Smooth muscle cell (in vitro differentiated cells): ENCODE data around the gene LSM11. TPM values are rescaled to one million over a fixed set of nuclear protein-coding genes. Genes with fewer than 3 reads are reported as not detected.

Experiments
- DNase-seq: peaks from one replicate; lab custom pipeline; 2025; ENCODE audit not compliant: unreplicated experiment; lab: John Stamatoyannopoulos, UW
- H2AFZ ChIP-seq: fragments of 200-600 bp; sonication (generic); 2 replicates; pipeline ENCODE4 v1.6.0; 2016; ENCODE audit warnings: antibody characterized with exemption, low read depth, mild to moderate bottlenecking
- H3F3A ChIP-seq: fragments of 200-600 bp; sonication (generic); 2 replicates; pipeline ENCODE4 v1.6.0; 2017; ENCODE audit warnings: antibody characterized with exemption, low read depth
- H3K27ac ChIP-seq: fragments of 200-600 bp; sonication (generic); 2 replicates; pipeline ENCODE4 v1.5.1; 2016; ENCODE audit warnings: low read depth, mild to moderate bottlenecking
- H3K27me3 ChIP-seq: fragments of 200-600 bp; sonication (generic); 2 replicates; pipeline ENCODE4 v1.6.1; 2016; ENCODE audit warnings: low read depth, mild to moderate bottlenecking
- H3K36me3 ChIP-seq: fragments of 200-600 bp; sonication (generic); 2 replicates; pipeline ENCODE4 v1.5.1; 2016; ENCODE audit warnings: low read depth
- H3K4me1 ChIP-seq: fragments of 200-600 bp; sonication (generic); 2 replicates; pipeline ENCODE4 v1.5.1; 2016; ENCODE audit warnings: low read depth
- H3K4me2 ChIP-seq: fragments of 200-600 bp; sonication (generic); 2 replicates; pipeline ENCODE4 v1.6.0; 2016; ENCODE audit warnings: mild to moderate bottlenecking
- H3K4me3 ChIP-seq: fragments of 200-600 bp; sonication (generic); 2 replicates; pipeline ENCODE4 v1.5.1; 2016; ENCODE audit warnings: mild to moderate bottlenecking
- H3K79me2 ChIP-seq: fragments of 200-600 bp; sonication (generic); 2 replicates; pipeline ENCODE4 v1.6.0; 2016; ENCODE audit warnings: low read depth, mild to moderate bottlenecking
- H3K9ac ChIP-seq: fragments of 200-600 bp; sonication (generic); 2 replicates; pipeline ENCODE4 v1.6.0; 2016; ENCODE audit warnings: low read depth
- H3K9me3 ChIP-seq: fragments of 200-600 bp; sonication (generic); replicated peaks from 2 replicates; pipeline ENCODE4 v1.5.1; 2016; ENCODE audit warnings: low read depth
- H4K20me1 ChIP-seq: fragments of 200-600 bp; sonication (generic); 2 replicates; pipeline ENCODE4 v1.6.0; 2016; ENCODE audit warnings: low read depth
- WGBS: methylation state at CpG from one replicate; pipeline ENCODE4 v1.1.7; 2016; ENCODE audit warnings: low lambda C conversion rate; 5-methylcytosine and 5-hydroxymethylcytosine counted together
- polyA plus RNA-seq: library from polyadenylated mRNA; unstranded; fragments of >200 nt; fragmentation: Nextera tagmentation; extraction: Ambion mirVana; gene quantifications from 2 replicates; pipeline ENCODE4 v1.2.1, GENCODE V29; 2016
- total RNA-seq: library from RNA; depleted of rRNA; stranded (reverse); fragments of >200 nt; gene quantifications from 2 replicates; pipeline ENCODE4 v1.2.3, GENCODE V29; 2014
- TF ChIP-seq, protein P1 (sequence below): fragments of 200-600 bp; sonication (generic); IDR thresholded peaks from 2 replicates; pipeline ENCODE4 v1.5.1; 2017; ENCODE audit warnings: borderline replicate concordance, mild to moderate bottlenecking, antibody characterized with exemption; ENCODE audit not compliant: insufficient read depth, poor library complexity, severe bottlenecking

The LSM11 gene
- total and polyA plus RNA-seq, 2 experiments from 2014 or later = 2.2 to 7.5 TPM

DNA sequence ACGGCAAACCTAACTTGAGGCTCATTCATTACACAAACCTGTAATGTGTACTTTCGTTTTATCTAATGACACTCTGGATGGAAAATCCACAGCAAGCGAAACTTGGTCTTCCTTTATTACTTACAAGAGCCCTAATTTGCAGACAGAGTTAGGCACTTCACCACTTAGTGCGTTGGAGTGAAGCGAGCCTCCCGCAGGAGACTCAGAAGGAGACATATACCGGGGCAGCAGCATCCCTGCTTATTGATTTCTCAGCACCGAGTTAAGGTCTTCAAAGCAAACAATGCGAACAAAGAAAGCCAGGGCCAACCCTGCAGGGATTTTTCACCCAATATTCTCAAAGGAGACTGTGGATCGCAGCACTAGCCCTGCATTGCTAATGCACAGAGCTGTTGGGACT is 28.6 kb downstream of the LSM11 start:
- H3K79me2 ChIP-seq = no peaks in the 10 kb centered on the region
- no peak overlapping the region for H2AFZ ChIP-seq
- no peaks in the 10 kb centered on the region for H3K4me1 ChIP-seq
- H4K20me1 ChIP-seq = no peaks in the 10 kb centered on the region
- H3K4me3 ChIP-seq = no peak overlapping the region
- H3K27me3 ChIP-seq = no peaks in the 10 kb centered on the region
- H3K4me2 ChIP-seq = no peak overlapping the region
- no peak for DNase-seq
- no peaks in the 10 kb centered on the region for H3K36me3 ChIP-seq
- H3K9me3 ChIP-seq = no peaks in the 10 kb centered on the region
- TF ChIP-seq, protein P1, sequence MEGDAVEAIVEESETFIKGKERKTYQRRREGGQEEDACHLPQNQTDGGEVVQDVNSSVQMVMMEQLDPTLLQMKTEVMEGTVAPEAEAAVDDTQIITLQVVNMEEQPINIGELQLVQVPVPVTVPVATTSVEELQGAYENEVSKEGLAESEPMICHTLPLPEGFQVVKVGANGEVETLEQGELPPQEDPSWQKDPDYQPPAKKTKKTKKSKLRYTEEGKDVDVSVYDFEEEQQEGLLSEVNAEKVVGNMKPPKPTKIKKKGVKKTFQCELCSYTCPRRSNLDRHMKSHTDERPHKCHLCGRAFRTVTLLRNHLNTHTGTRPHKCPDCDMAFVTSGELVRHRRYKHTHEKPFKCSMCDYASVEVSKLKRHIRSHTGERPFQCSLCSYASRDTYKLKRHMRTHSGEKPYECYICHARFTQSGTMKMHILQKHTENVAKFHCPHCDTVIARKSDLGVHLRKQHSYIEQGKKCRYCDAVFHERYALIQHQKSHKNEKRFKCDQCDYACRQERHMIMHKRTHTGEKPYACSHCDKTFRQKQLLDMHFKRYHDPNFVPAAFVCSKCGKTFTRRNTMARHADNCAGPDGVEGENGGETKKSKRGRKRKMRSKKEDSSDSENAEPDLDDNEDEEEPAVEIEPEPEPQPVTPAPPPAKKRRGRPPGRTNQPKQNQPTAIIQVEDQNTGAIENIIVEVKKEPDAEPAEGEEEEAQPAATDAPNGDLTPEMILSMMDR = no peak
- H3F3A ChIP-seq = no peaks in the 10 kb centered on the region
- no peak overlapping the region for H3K9ac ChIP-seq
- WGBS = 87% methylated on average over 10 of the region's 10 CpGs
- H3K27ac ChIP-seq = no peak overlapping the region

DNA sequence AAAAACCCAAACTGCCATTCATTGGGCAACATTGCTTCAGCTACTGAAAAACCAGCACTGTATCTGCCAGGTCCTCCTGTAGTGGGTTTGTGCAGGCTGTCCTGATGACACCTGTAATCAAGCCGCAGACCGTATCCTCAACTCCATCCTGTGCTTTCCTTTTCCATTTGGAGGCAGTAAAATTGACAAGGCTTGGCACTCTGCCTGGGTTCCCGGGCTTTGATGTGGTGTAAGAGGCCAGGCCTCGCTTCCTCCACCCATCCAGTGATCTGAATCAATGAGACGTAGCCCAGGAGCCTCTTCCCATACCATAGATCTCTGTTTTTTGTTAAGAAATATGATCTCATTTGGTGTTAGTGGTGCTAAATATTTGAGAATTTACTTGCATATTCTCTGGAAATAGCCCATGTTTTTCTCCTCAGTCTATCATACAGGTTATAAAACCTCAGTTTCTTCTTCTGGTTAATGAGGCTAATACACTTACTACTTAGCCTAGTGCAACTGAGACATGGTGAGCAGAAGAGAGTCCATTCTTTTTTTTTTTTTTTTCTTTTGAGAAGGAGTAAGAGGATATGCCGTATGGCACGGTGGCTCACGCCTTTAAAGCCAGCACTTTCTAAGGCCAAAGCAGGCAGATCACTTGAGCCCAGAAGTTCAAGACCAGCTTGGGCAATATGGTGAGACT is 34.8 kb downstream of the LSM11 start:
- no peaks in the 10 kb centered on the region for H3K79me2 ChIP-seq
- no peaks in the 10 kb centered on the region for H3K4me1 ChIP-seq
- DNase-seq = no peak
- no peak overlapping the region for H3K9ac ChIP-seq
- no peak overlapping the region for H3K27ac ChIP-seq
- no peaks in the 10 kb centered on the region for H3F3A ChIP-seq
- no peaks in the 10 kb centered on the region for H3K36me3 ChIP-seq
- H3K4me3 ChIP-seq = no peak overlapping the region
- H2AFZ ChIP-seq = no peak overlapping the region
- TF ChIP-seq, protein P1 = no peak
- WGBS = 71% methylated on average over 8 of the region's 8 CpGs
- H3K9me3 ChIP-seq = no peaks in the 10 kb centered on the region
- no peaks in the 10 kb centered on the region for H3K27me3 ChIP-seq
- H3K4me2 ChIP-seq = no peak overlapping the region
- no peaks in the 10 kb centered on the region for H4K20me1 ChIP-seq

DNA sequence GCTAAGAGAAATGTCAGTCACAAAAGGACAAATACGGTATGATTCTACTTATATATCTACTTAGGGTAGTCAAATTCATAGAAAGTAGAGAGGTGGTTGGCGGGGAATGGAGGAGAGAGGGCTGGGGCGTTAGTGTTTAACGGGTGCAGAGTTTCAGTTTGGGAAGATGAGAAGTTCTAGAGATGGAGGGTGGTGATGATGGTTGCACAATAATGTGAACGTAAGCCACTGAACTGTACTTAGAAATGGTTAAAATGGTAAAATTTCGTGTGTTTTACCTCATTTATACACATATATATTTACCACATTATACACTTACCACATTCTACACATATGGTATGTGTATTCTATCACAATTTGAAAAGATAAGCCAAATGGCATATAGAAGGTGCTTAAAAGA is 35.7 kb downstream of the LSM11 start:
- no peak for DNase-seq
- H3K27ac ChIP-seq = no peak overlapping the region
- no peak overlapping the region for H3K9ac ChIP-seq
- no peaks in the 10 kb centered on the region for H3K27me3 ChIP-seq
- H3K4me2 ChIP-seq = no peak overlapping the region
- H3K4me1 ChIP-seq = no peaks in the 10 kb centered on the region
- H3F3A ChIP-seq = no peaks in the 10 kb centered on the region
- H4K20me1 ChIP-seq = no peaks in the 10 kb centered on the region
- no peak overlapping the region for H3K4me3 ChIP-seq
- 96% methylated on average over 6 of the region's 6 CpGs for WGBS
- no peaks in the 10 kb centered on the region for H3K9me3 ChIP-seq
- no peak overlapping the region for H2AFZ ChIP-seq
- H3K79me2 ChIP-seq = no peaks in the 10 kb centered on the region
- no peaks in the 10 kb centered on the region for H3K36me3 ChIP-seq
- TF ChIP-seq, protein P1 = no peak

DNA sequence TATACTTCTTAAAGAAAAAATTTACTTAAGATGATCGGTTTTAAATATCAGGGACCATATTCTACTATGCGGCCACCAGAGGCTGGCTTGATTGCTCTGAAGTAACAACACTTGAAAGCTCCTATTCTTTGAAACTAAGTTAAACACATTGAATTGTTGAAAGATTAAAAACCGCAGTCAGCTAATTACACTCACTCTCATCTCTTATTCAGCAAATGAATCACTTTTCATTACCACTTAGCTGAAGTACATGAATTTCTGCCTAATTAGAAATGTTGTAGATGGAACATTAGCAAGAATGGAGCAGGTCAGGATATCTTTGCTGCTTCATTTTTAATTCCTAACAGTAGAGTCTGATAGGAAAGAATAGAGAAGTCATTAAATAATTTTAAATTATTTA is 42.3 kb downstream of the LSM11 start:
- no peak for DNase-seq
- Histone ChIP-seq H3K27ac (no peak overlapping the region), H3K9ac (no peak overlapping the region), H3K4me3 (no peak overlapping the region), H3K4me1 (no peaks in the 10 kb centered on the region), H3F3A (no peaks in the 10 kb centered on the region), H3K4me2 (no peak overlapping the region), H3K9me3 (no peaks in the 10 kb centered on the region), H2AFZ (no peak overlapping the region), H3K79me2 (no peaks in the 10 kb centered on the region), H3K27me3 (no peaks in the 10 kb centered on the region), H4K20me1 (peaks cover 5% of the 10 kb centered on the region), H3K36me3 (no peaks in the 10 kb centered on the region)
- 95% methylated on average over 3 of the region's 3 CpGs for WGBS
- TF ChIP-seq, protein P1 = no peak
